GM12878 (cell line): Measurements from ENCODE around the gene CEP83. TPM values are rescaled to one million over a fixed set of nuclear protein-coding genes. Genes with fewer than 3 reads are reported as not detected.

Experiments used
- ATAC-seq: fragments of 200-7000 bp; cut with Tn5 transposase; 3 replicates; pipeline ENCODE4 v1.9.1; 2020; ENCODE audit warnings: mild to moderate bottlenecking, moderate library complexity
- BruUV-seq: library from RNA; stranded (reverse); fragments of 400-500 nt; replicated peaks from 2 replicates; lab custom pipeline; 2021; lab: Mats Ljungman, UMichigan
- CTCF ChIA-PET: fragments of 300-600 bp; sonication (Branson Sonifier 250); formaldehyde crosslinking; extraction: SDS; loops from one replicate; lab custom pipeline; 2021; ENCODE audit warnings: inconsistent platforms; lab: Yijun Ruan, JAX
- POLR2A ChIA-PET: fragments of 350-600 bp; formaldehyde crosslinking; extraction: SDS; loops from one replicate; lab custom pipeline; 2021; ENCODE audit warnings: inconsistent platforms; lab: Charles Lee
- RAD21 ChIA-PET: fragments of 300-600 bp; sonication (Branson Sonifier 250); formaldehyde crosslinking; loops from one replicate; lab custom pipeline; 2023; ENCODE audit warnings: antibody characterized with exemption; ENCODE audit not compliant: unreplicated experiment; lab: Charles Lee
- SMC1A ChIA-PET: fragments of 300-600 bp; sonication (Branson Sonifier 250); formaldehyde crosslinking; loops from one replicate; lab custom pipeline; 2023; ENCODE audit not compliant: unreplicated experiment, uncharacterized antibody; lab: Charles Lee
- DNase-seq: peaks from one replicate; pipeline ENCODE4 v3.0.0-alpha.2; 2011; ENCODE audit warnings: low read depth, low spot score
- FAIRE-seq: peaks from 3 replicates; lab custom pipeline; 2011; peaks lifted over from hg19 to GRCh38; lab: Jason Lieb, UNC
- H2AFZ ChIP-seq: 2 replicates; pipeline ENCODE4 v1.6.0; 2011; ENCODE audit warnings: low read depth, low read length, control low read depth; ENCODE audit not compliant: control insufficient read depth
- H3K27ac ChIP-seq: 2 replicates; pipeline ENCODE4 v1.5.1; 2011; ENCODE audit warnings: control low read depth; ENCODE audit not compliant: control insufficient read depth, insufficient read depth
- H3K27me3 ChIP-seq, 2 experiments: replicated peaks in 1 of 2; 2 replicates each; pipeline versions ENCODE4 v1.6.0 to v1.6.1; 2011; ENCODE audit warnings: low read length in 1 of 2; ENCODE audit not compliant: control insufficient read depth in 2 of 2, insufficient read depth in 2 of 2
- H3K36me3 ChIP-seq, 2 experiments: 2 replicates each; pipeline ENCODE4 v1.5.1; 2011; ENCODE audit warnings: low read length in 1 of 2; ENCODE audit not compliant: control insufficient read depth in 2 of 2, insufficient read depth in 2 of 2
- H3K4me1 ChIP-seq: 2 replicates; pipeline ENCODE4 v1.6.1; 2011; ENCODE audit warnings: mild to moderate bottlenecking, low read length, moderate library complexity, mixed read lengths; ENCODE audit not compliant: control insufficient read depth, insufficient read depth
- H3K4me2 ChIP-seq: 2 replicates; pipeline ENCODE4 v1.6.0; 2011; ENCODE audit warnings: control low read depth; ENCODE audit not compliant: control insufficient read depth, insufficient read depth
- H3K4me3 ChIP-seq: fragments of 200-600 bp; sonication (generic); 2 replicates; pipeline ENCODE4 v1.5.1; 2016
- H3K79me2 ChIP-seq: 2 replicates; pipeline ENCODE4 v1.6.0; 2011; ENCODE audit warnings: low read length; ENCODE audit not compliant: control insufficient read depth, insufficient read depth
- H3K9ac ChIP-seq: 2 replicates; pipeline ENCODE4 v1.8.0; 2011; ENCODE audit warnings: low read length, control low read depth, mixed read lengths; ENCODE audit not compliant: control insufficient read depth, insufficient read depth
- H3K9me3 ChIP-seq: replicated peaks from 3 replicates; pipeline ENCODE4 v1.5.1; 2011; ENCODE audit warnings: mild to moderate bottlenecking, low read length; ENCODE audit not compliant: control insufficient read depth, insufficient read depth
- H4K20me1 ChIP-seq: 2 replicates; pipeline ENCODE4 v1.6.0; 2011; ENCODE audit not compliant: control insufficient read depth, insufficient read depth
- BHLHE40 ChIP-seq, 2 experiments: fragments of 450-650 bp in 1 of 2; IDR thresholded peaks; 2 replicates each; pipeline ENCODE4 v1.6.1; 2011 to 2017; ENCODE audit warnings: low read depth in 2 of 2, borderline replicate concordance in 1 of 2, improper control_type of control experiment in 1 of 2, low read length in 1 of 2, mild to moderate bottlenecking in 1 of 2
- CHD1 ChIP-seq: IDR thresholded peaks from 2 replicates; pipeline ENCODE4 v1.6.1; 2012; ENCODE audit warnings: low read depth, low read length, improper control_type of control experiment
- POLR2AphosphoS2 ChIP-seq: IDR thresholded peaks from 2 replicates; pipeline ENCODE4 v1.6.1; 2011; ENCODE audit warnings: low read depth, mild to moderate bottlenecking, low read length, improper control_type of control experiment, moderate library complexity
- RUNX3 ChIP-seq: IDR thresholded peaks from 2 replicates; pipeline ENCODE4 v1.6.1; 2012; ENCODE audit warnings: low read length, inconsistent platforms
- SUZ12 ChIP-seq: fragments of 200-600 bp; sonication (generic); IDR thresholded peaks from one replicate; pipeline ENCODE4 v1.6.1; 2018; ENCODE audit warnings: antibody characterized with exemption, mild to moderate bottlenecking; ENCODE audit not compliant: unreplicated experiment
- WGBS: methylation state at CpG from one replicate; pipeline ENCODE4 v1.1.6; 2016; ENCODE audit warnings: low lambda C conversion rate; ENCODE audit not compliant: insufficient replicate concordance, insufficient coverage; ENCODE audit errors: missing lambda C conversion rate; 5-methylcytosine and 5-hydroxymethylcytosine counted together
- in situ Hi-C: fragments of 300-500 bp; cut with MboI; formaldehyde crosslinking; loops from 9 replicates; pipeline ENCODE4 v1.14.3; 2018; ENCODE audit warnings: mixed read lengths
- intact Hi-C: fragments of 100-400 bp; cut with micrococcal nuclease; formaldehyde crosslinking; loops from one replicate; pipeline ENCODE4 v1.14.2; 2022; ENCODE audit not compliant: unreplicated experiment
- polyA plus RNA-seq, 11 experiments: library from polyadenylated mRNA; depleted of rRNA in 4 of 11; unstranded in 6 of 11; stranded (reverse) in 5 of 11; fragments of >200 nt; fragmentation: Nextera tagmentation in 4 of 11; fragmentation: Illumina TruSeq in 1 of 11; extraction: Ambion mirVana in 4 of 11; extraction: Trizol in 1 of 11; gene quantifications; 1 replicate in 1 of 11; 2 replicates in 10 of 11; pipeline versions ENCODE4 v1.2.1 to v1.2.3, GENCODE V29; 2011 to 2016; ENCODE audit warnings: inconsistent platforms in 2 of 11, missing spikeins in 2 of 11, low read depth in 1 of 11
- total RNA-seq, 4 experiments: library from RNA; depleted of rRNA in 3 of 4; stranded (reverse); fragments of >200 nt in 3 of 4; fragmentation: Illumina TruSeq in 1 of 4; extraction: Trizol in 1 of 4; gene quantifications; 2 replicates each; pipeline versions ENCODE4 v1.2.1 to v1.2.3, GENCODE V29; 2013 to 2021
- TF ChIP-seq, protein P1 (sequence below): fragments of 150-350 bp; IDR thresholded peaks from 2 replicates; pipeline ENCODE4 v1.6.1; 2014; ENCODE audit warnings: mild to moderate bottlenecking, low read depth, low read length

The CEP83 gene
- total and polyA plus RNA-seq, 10 of the 15 experiments (the other 5 are each of a cell fraction or from before 2014, with no cell fraction given) = 4.3 to 39.0 (median 22.5) TPM

DNA sequence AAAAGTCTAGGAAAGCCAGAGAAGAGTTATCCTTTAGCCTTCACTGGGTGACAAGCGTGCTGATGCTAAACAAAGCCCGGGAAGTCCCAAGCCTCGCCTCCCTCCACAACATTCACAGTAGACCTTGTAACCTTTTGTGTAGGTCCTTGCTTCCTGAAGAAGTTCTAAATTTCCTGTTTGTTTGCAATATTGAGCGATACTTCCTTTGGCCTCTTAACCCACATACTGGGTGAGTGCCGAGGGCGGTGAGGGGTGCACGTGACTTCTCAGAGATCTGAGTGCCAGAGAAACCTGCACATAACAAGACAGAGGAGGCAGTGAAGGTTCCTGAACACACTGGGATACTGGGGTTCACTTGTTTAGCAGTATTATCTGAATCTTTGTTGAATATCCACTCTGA, 177.0 kb downstream of the CEP83 start:
- no peak overlapping the region for H3K4me3 ChIP-seq
- H2AFZ ChIP-seq = no peak overlapping the region; the same call in 1 of the 2 replicates
- SMC1A ChIA-PET = interaction anchor here (0.8 to 1.2 kb wide), 2 partner anchors 10 to 132 kb away, joined by 3 to 5 read pairs; no protein-coding TSS in a partner anchor
- intact Hi-C loops (no loop called here), in situ Hi-C loops (no loop called here)
- no peaks in the 10 kb centered on the region for H4K20me1 ChIP-seq
- POLR2A ChIA-PET = no interaction called here
- RAD21 ChIA-PET = no interaction called here
- CTCF ChIA-PET = no interaction called here
- WGBS = 2% methylated on average over 7 of the region's 7 CpGs
- TF ChIP-seq POLR2AphosphoS2 = no peak
- TF ChIP-seq SUZ12 = no peak
- TF ChIP-seq RUNX3 = peak; percentile 14; the same call in 1 of the 2 replicates
- no peak for TF ChIP-seq CHD1
- 0 out of 4 replicates have a peak, but pooled peaks of 1 of the 2 experiments have one; percentile 12 for TF ChIP-seq BHLHE40 (IDR thresholded peaks at IDR 0.05; ENCODE audit: borderline replicate concordance in 1 of 2, low read depth in 2 of 2, low read length in 1 of 2)
- TF ChIP-seq, protein P1, sequence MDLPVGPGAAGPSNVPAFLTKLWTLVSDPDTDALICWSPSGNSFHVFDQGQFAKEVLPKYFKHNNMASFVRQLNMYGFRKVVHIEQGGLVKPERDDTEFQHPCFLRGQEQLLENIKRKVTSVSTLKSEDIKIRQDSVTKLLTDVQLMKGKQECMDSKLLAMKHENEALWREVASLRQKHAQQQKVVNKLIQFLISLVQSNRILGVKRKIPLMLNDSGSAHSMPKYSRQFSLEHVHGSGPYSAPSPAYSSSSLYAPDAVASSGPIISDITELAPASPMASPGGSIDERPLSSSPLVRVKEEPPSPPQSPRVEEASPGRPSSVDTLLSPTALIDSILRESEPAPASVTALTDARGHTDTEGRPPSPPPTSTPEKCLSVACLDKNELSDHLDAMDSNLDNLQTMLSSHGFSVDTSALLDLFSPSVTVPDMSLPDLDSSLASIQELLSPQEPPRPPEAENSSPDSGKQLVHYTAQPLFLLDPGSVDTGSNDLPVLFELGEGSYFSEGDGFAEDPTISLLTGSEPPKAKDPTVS = no peak
- H3K36me3 ChIP-seq = peaks cover 11 to 33% of the 10 kb centered on the region in 2 experiments
- H3K4me1 ChIP-seq = peaks cover 6% of the 10 kb centered on the region
- H3K9me3 ChIP-seq = no peaks in the 10 kb centered on the region
- H3K9ac ChIP-seq = no peak overlapping the region
- DNase-seq (no peak), FAIRE-seq (no peak), ATAC-seq (no peak)
- H3K4me2 ChIP-seq = no peak overlapping the region
- no TSS peak for BruUV-seq
- H3K27me3 ChIP-seq = no peaks in the 10 kb centered on the region
- no peaks in the 10 kb centered on the region for H3K79me2 ChIP-seq
- H3K27ac ChIP-seq = peak overlapping the region; percentile 45; the same call in 1 of the 2 replicates
